ENCODE results near the gene FAH.

- TF ChIP-seq EZH2 (IDR thresholded peaks at IDR 0.05; ENCODE audit: insufficient read depth, poor library complexity, severe bottlenecking) (no peak), EZH2phosphoT487 (IDR thresholded peaks at IDR 0.05; ENCODE audit: insufficient read depth, low read depth) (no peak)
Observed at GRCh38 chr15:80180468-80180867, 27.7 kb downstream of the FAH start.
